OCI-LY3 (cell line): ENCODE measurements around the gene FAM163B.

Source experiments
- EZH2phosphoT487 ChIP-seq: fragments of 200-600 bp; shearing (Covaris generic); IDR thresholded peaks from 2 replicates; pipeline ENCODE4 v1.6.1; 2018; ENCODE audit warnings: antibody characterized with exemption, mixed run types, low read depth
- TF ChIP-seq, protein P1 (sequence below): fragments of 200-600, 300-600 bp; sonication (generic); IDR thresholded peaks from 2 replicates; pipeline ENCODE4 v1.5.1; 2014; ENCODE audit warnings: antibody characterized with exemption, low read length, low read depth

DNA sequence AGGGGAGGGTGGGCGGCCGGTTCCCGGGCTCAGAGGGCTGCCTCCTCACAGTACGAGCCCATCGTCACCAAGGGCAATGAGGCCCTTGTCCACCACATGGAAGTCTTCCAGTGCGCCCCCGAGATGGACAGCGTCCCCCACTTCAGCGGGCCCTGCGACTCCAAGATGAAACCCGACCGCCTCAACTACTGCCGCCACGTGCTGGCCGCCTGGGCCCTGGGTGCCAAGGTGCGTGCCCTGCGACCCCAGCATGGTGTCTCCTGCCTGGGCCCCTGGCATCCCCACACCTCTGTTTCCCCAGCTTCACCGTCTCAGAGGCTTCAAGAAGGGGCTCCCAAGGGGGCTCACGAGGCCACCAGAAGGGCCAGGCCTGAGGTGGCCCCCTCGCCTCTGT is 34.2 kb upstream of the FAM163B start:
- TF ChIP-seq EZH2phosphoT487: no peak
- TF ChIP-seq, protein P1, sequence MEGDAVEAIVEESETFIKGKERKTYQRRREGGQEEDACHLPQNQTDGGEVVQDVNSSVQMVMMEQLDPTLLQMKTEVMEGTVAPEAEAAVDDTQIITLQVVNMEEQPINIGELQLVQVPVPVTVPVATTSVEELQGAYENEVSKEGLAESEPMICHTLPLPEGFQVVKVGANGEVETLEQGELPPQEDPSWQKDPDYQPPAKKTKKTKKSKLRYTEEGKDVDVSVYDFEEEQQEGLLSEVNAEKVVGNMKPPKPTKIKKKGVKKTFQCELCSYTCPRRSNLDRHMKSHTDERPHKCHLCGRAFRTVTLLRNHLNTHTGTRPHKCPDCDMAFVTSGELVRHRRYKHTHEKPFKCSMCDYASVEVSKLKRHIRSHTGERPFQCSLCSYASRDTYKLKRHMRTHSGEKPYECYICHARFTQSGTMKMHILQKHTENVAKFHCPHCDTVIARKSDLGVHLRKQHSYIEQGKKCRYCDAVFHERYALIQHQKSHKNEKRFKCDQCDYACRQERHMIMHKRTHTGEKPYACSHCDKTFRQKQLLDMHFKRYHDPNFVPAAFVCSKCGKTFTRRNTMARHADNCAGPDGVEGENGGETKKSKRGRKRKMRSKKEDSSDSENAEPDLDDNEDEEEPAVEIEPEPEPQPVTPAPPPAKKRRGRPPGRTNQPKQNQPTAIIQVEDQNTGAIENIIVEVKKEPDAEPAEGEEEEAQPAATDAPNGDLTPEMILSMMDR: no peak
